Right atrium auricular region (tissue), 2 donors: Measurements from ENCODE around the gene CYP26B1. TPM values are rescaled to one million over a fixed set of nuclear protein-coding genes. Genes with fewer than 3 reads are reported as not detected.
A peak's percentile ranks its signal among the peaks of the same experiment; 100 is the strongest.

Source experiments
- DNase-seq: peaks from one replicate; pipeline ENCODE4 v3.0.0-alpha.2; 2019; ENCODE audit warnings: low spot score
- H3K27ac ChIP-seq, 2 donors: fragments of 200-600 bp; sonication (generic); 1 replicate in 1 of 2; 2 replicates in 1 of 2; pipeline ENCODE4 v1.5.1; 2016 to 2019
- H3K27me3 ChIP-seq, 2 donors: fragments of 200-600 bp; sonication (generic); one replicate each; pipeline versions ENCODE4 v1.5.1 to v1.6.0; 2017 to 2019
- H3K36me3 ChIP-seq: fragments of 200-600 bp; sonication (generic); one replicate; pipeline ENCODE4 v1.5.1; 2016
- H3K4me1 ChIP-seq, 2 donors: fragments of 200-600 bp; sonication (generic); one replicate each; pipeline versions ENCODE4 v1.5.1 to v1.6.0; 2017 to 2019
- H3K4me3 ChIP-seq, 2 donors: fragments of 200-600 bp; sonication (generic); 1 replicate in 1 of 2; 2 replicates in 1 of 2; pipeline ENCODE4 v1.5.1; 2017 to 2019; ENCODE audit warnings: mild to moderate bottlenecking in 1 of 2, moderate library complexity in 1 of 2
- H3K9me3 ChIP-seq, 2 donors: fragments of 200-600 bp; sonication (generic); one replicate each; pipeline ENCODE4 v1.5.1; 2019
- CTCF ChIP-seq, 2 donors: fragments of 200-600 bp; sonication (generic); IDR thresholded peaks; one replicate each; pipeline ENCODE4 v1.5.1; 2019; ENCODE audit warnings: antibody characterized with exemption in 2 of 2
- total RNA-seq, 2 donors: library from RNA; depleted of rRNA; stranded (reverse); fragments of >200 nt; gene quantifications; one replicate each; pipeline ENCODE4 v1.1.0, GENCODE V29; 2016

Gene CYP26B1
- total RNA-seq, 2 donors from 2014 or later, result 2.5 to 12.8 TPM

- no peak overlapping the region for H3K27ac ChIP-seq
- H3K4me3 ChIP-seq, result no peak overlapping the region
- H3K36me3 ChIP-seq, result no peaks in the 10 kb centered on the region
- no peak for TF ChIP-seq CTCF (IDR thresholded peaks at IDR 0.05)
- no peaks in the 10 kb centered on the region for H3K27me3 ChIP-seq
- peak; percentile 50 for DNase-seq
- H3K9me3 ChIP-seq, result no peaks in the 10 kb centered on the region
- H3K4me1 ChIP-seq, result no peaks in the 10 kb centered on the region
Measured at GRCh38 chr2:72104821-72105588, 42.7 kb downstream of the CYP26B1 start.

- DNase-seq, result no peak
- no peaks in the 10 kb centered on the region for H3K4me1 ChIP-seq
- H3K9me3 ChIP-seq, result no peaks in the 10 kb centered on the region
- TF ChIP-seq CTCF (IDR thresholded peaks at IDR 0.05), result no peak
- no peaks in the 10 kb centered on the region for H3K36me3 ChIP-seq
- no peak overlapping the region for H3K4me3 ChIP-seq
- no peaks in the 10 kb centered on the region for H3K27me3 ChIP-seq
- no peak overlapping the region for H3K27ac ChIP-seq
Measured at GRCh38 chr2:72103690-72104089, 44.0 kb downstream of the CYP26B1 start.

- Histone ChIP-seq H3K27me3 (no peaks in the 10 kb centered on the region), H3K9me3 (no peaks in the 10 kb centered on the region)
Measured at GRCh38 chr2:72103161-72103560, 44.5 kb downstream of the CYP26B1 start.

GRCh38 chr2:72098935-72099334 lies 48.7 kb downstream of the CYP26B1 start:
- H3K9me3 ChIP-seq, result no peaks in the 10 kb centered on the region
- no peak for DNase-seq
- no peaks in the 10 kb centered on the region for H3K36me3 ChIP-seq
- no peak for TF ChIP-seq CTCF (IDR thresholded peaks at IDR 0.05)
- H3K4me3 ChIP-seq, result no peak overlapping the region
- no peaks in the 10 kb centered on the region for H3K27me3 ChIP-seq
- no peaks in the 10 kb centered on the region for H3K4me1 ChIP-seq
- no peak overlapping the region for H3K27ac ChIP-seq

More at GRCh38 chr2:72103161-72103560, 44.5 kb downstream of the CYP26B1 start:
- H3K4me3 ChIP-seq, result no peak overlapping the region
- TF ChIP-seq CTCF (IDR thresholded peaks at IDR 0.05), result no peak
- H3K4me1 ChIP-seq, result no peaks in the 10 kb centered on the region
- no peaks in the 10 kb centered on the region for H3K36me3 ChIP-seq
- peak; percentile 32 for DNase-seq
- H3K27ac ChIP-seq, result no peak overlapping the region

DNA sequence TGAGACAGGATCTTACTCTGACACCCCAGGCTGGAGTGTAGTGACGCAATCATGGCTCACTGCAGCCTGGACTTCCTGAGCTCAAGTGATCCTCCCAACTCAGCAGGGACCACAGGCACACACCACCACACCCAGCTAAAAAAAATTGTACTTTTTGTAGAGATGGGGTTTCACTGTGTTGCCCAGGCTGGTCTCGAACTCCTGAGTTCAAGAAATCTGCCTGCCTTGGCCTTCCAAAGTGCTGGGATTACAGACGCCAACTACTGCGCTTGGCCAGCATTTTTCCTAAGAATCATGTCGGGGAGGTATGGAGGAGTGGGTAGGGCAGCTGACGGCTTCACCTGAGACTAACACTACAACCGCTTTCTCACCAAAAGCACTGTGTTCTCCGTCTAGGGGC lies 50.4 kb downstream of the CYP26B1 start:
- no peak overlapping the region for H3K4me3 ChIP-seq
- no peaks in the 10 kb centered on the region for H3K36me3 ChIP-seq
- H3K4me1 ChIP-seq, result no peaks in the 10 kb centered on the region
- DNase-seq, result no peak
- H3K27me3 ChIP-seq, result no peaks in the 10 kb centered on the region
- no peak overlapping the region for H3K27ac ChIP-seq
- no peak for TF ChIP-seq CTCF (IDR thresholded peaks at IDR 0.05)
- H3K9me3 ChIP-seq, result no peaks in the 10 kb centered on the region

GRCh38 chr2:72096181-72096580 lies 51.5 kb downstream of the CYP26B1 start:
- no peak overlapping the region for H3K27ac ChIP-seq
- no peaks in the 10 kb centered on the region for H3K36me3 ChIP-seq
- H3K9me3 ChIP-seq, result no peaks in the 10 kb centered on the region
- no peak for TF ChIP-seq CTCF (IDR thresholded peaks at IDR 0.05)
- no peaks in the 10 kb centered on the region for H3K27me3 ChIP-seq
- no peak for DNase-seq
- no peak overlapping the region for H3K4me3 ChIP-seq
- no peaks in the 10 kb centered on the region for H3K4me1 ChIP-seq
